ENCODE data around the gene TNS1. TPM values are rescaled to one million over a fixed set of nuclear protein-coding genes. Genes with fewer than 3 reads are reported as not detected.

TNS1 gene
- total RNA-seq, 1 experiment from 2014 or later: 3.1 TPM

GRCh38 chr2:217990389-217990788, 12.4 kb downstream of the TNS1 start:
- Histone ChIP-seq H3K27me3 (ENCODE audit: control insufficient read depth, insufficient read depth, low read length) (no peaks in the 10 kb centered on the region), H3K4me3 (ENCODE audit: insufficient read depth, low read depth, low read length) (no peak overlapping the region), H3K36me3 (replicated peaks; ENCODE audit: control insufficient read depth, insufficient read depth, low read length) (no peaks in the 10 kb centered on the region)
- DNase-seq: no peak

GRCh38 chr2:217989221-217989948, 13.4 kb downstream of the TNS1 start:
- Histone ChIP-seq H3K27me3 (ENCODE audit: control insufficient read depth, insufficient read depth, low read length) (no peaks in the 10 kb centered on the region), H3K4me3 (ENCODE audit: insufficient read depth, low read depth, low read length) (no peak overlapping the region), H3K36me3 (replicated peaks; ENCODE audit: control insufficient read depth, insufficient read depth, low read length) (no peaks in the 10 kb centered on the region)
- DNase-seq: no peak

- H3K27me3 ChIP-seq (ENCODE audit: control insufficient read depth, insufficient read depth, low read length): no peaks in the 10 kb centered on the region
- no peak overlapping the region for H3K4me3 ChIP-seq (ENCODE audit: insufficient read depth, low read depth, low read length)
- no peaks in the 10 kb centered on the region for H3K36me3 ChIP-seq (replicated peaks; ENCODE audit: control insufficient read depth, insufficient read depth, low read length)
- no peak for DNase-seq
Observed at GRCh38 chr2:217988840-217989204, 14.0 kb downstream of the TNS1 start.

- Histone ChIP-seq H3K27me3 (ENCODE audit: control insufficient read depth, insufficient read depth, low read length) (no peaks in the 10 kb centered on the region), H3K4me3 (ENCODE audit: insufficient read depth, low read depth, low read length) (peak overlapping the region; percentile 16; the same call in 1 of the 2 replicates), H3K36me3 (replicated peaks; ENCODE audit: control insufficient read depth, insufficient read depth, low read length) (no peaks in the 10 kb centered on the region)
- peak; percentile 91 for DNase-seq
Observed at GRCh38 chr2:217988014-217988839, 14.6 kb downstream of the TNS1 start.

GRCh38 chr2:217987391-217987790, 15.4 kb downstream of the TNS1 start:
- H3K4me3 ChIP-seq (ENCODE audit: insufficient read depth, low read depth, low read length): no peak overlapping the region
- no peaks in the 10 kb centered on the region for H3K27me3 ChIP-seq (ENCODE audit: control insufficient read depth, insufficient read depth, low read length)
- H3K36me3 ChIP-seq (replicated peaks; ENCODE audit: control insufficient read depth, insufficient read depth, low read length): no peaks in the 10 kb centered on the region
- no peak for DNase-seq

GRCh38 chr2:217986256-217986961, 16.4 kb downstream of the TNS1 start:
- DNase-seq: no peak
- Histone ChIP-seq H3K27me3 (ENCODE audit: control insufficient read depth, insufficient read depth, low read length) (no peaks in the 10 kb centered on the region), H3K4me3 (ENCODE audit: insufficient read depth, low read depth, low read length) (no peak overlapping the region), H3K36me3 (replicated peaks; ENCODE audit: control insufficient read depth, insufficient read depth, low read length) (no peaks in the 10 kb centered on the region)

- H3K4me3 ChIP-seq (ENCODE audit: insufficient read depth, low read depth, low read length): no peak overlapping the region
- peaks cover 2% of the 10 kb centered on the region; the same call in 1 of the 2 replicates for H3K27me3 ChIP-seq (ENCODE audit: control insufficient read depth, insufficient read depth, low read length)
- H3K36me3 ChIP-seq (replicated peaks; ENCODE audit: control insufficient read depth, insufficient read depth, low read length): no peaks in the 10 kb centered on the region
- DNase-seq: no peak
Observed at GRCh38 chr2:217983276-217984233, 19.2 kb downstream of the TNS1 start.

GRCh38 chr2:217981971-217982370, 20.8 kb downstream of the TNS1 start:
- no peak for DNase-seq
- Histone ChIP-seq H3K27me3 (ENCODE audit: control insufficient read depth, insufficient read depth, low read length) (peaks cover 8% of the 10 kb centered on the region), H3K4me3 (ENCODE audit: insufficient read depth, low read depth, low read length) (no peak overlapping the region), H3K36me3 (replicated peaks; ENCODE audit: control insufficient read depth, insufficient read depth, low read length) (no peaks in the 10 kb centered on the region)

GRCh38 chr2:217981084-217981730, 21.6 kb downstream of the TNS1 start:
- Histone ChIP-seq H3K27me3 (ENCODE audit: control insufficient read depth, insufficient read depth, low read length) (peaks cover 8% of the 10 kb centered on the region), H3K4me3 (ENCODE audit: insufficient read depth, low read depth, low read length) (no peak overlapping the region)
- no peak for DNase-seq

GRCh38 chr2:217980591-217980990, 22.2 kb downstream of the TNS1 start:
- Histone ChIP-seq H3K4me3 (ENCODE audit: insufficient read depth, low read depth, low read length) (no peak overlapping the region), H3K27me3 (ENCODE audit: control insufficient read depth, insufficient read depth, low read length) (peaks cover 8% of the 10 kb centered on the region), H3K36me3 (replicated peaks; ENCODE audit: control insufficient read depth, insufficient read depth, low read length) (no peaks in the 10 kb centered on the region)
- DNase-seq: no peak

More at GRCh38 chr2:217981084-217981730, 21.6 kb downstream of the TNS1 start:
- H3K36me3 ChIP-seq (replicated peaks; ENCODE audit: control insufficient read depth, insufficient read depth, low read length): no peaks in the 10 kb centered on the region

GRCh38 chr2:217980036-217980435, 22.8 kb downstream of the TNS1 start:
- Histone ChIP-seq H3K27me3 (ENCODE audit: control insufficient read depth, insufficient read depth, low read length) (peaks cover 8% of the 10 kb centered on the region), H3K4me3 (ENCODE audit: insufficient read depth, low read depth, low read length) (no peak overlapping the region), H3K36me3 (replicated peaks; ENCODE audit: control insufficient read depth, insufficient read depth, low read length) (no peaks in the 10 kb centered on the region)
- DNase-seq: no peak

GRCh38 chr2:217979151-217979811, 23.5 kb downstream of the TNS1 start:
- Histone ChIP-seq H3K36me3 (replicated peaks; ENCODE audit: control insufficient read depth, insufficient read depth, low read length) (no peaks in the 10 kb centered on the region), H3K4me3 (ENCODE audit: insufficient read depth, low read depth, low read length) (peak overlapping the region; percentile 46), H3K27me3 (ENCODE audit: control insufficient read depth, insufficient read depth, low read length) (peaks cover 8% of the 10 kb centered on the region)
- peak; percentile 68 for DNase-seq

GRCh38 chr2:217978536-217979150, 24.2 kb downstream of the TNS1 start:
- H3K4me3 ChIP-seq (ENCODE audit: insufficient read depth, low read depth, low read length): peak overlapping the region; percentile 46
- H3K27me3 ChIP-seq (ENCODE audit: control insufficient read depth, insufficient read depth, low read length): peaks cover 8% of the 10 kb centered on the region
- no peaks in the 10 kb centered on the region for H3K36me3 ChIP-seq (replicated peaks; ENCODE audit: control insufficient read depth, insufficient read depth, low read length)
- DNase-seq: peak; percentile 96

Data from H7 (cell line).